K562 (cell line): Measurements from ENCODE around the gene OR51S1.

ENCODE experiments used
- FOXM1 ChIP-seq, 2 experiments: fragments of 450-650 bp in 1 of 2; sonication (generic) in 1 of 2; formaldehyde crosslinking in 1 of 2; IDR thresholded peaks; 2 replicates each; pipeline versions ENCODE4 v1.6.1 to v1.9.0; 2017 to 2022; ENCODE audit warnings: low read depth in 2 of 2, mild to moderate bottlenecking in 2 of 2, missing genetic modification reagents in 1 of 2, moderate library complexity in 1 of 2
- HDAC1 ChIP-seq, 2 experiments: fragments of 450-650 bp; IDR thresholded peaks; 2 replicates each; pipeline ENCODE4 v1.6.1; 2016 to 2017; ENCODE audit warnings: inconsistent platforms in 1 of 2, mild to moderate bottlenecking in 1 of 2, moderate library complexity in 1 of 2
- MYC ChIP-seq, 2 experiments: fragments of 250-450 bp in 1 of 2; sonication (Bioruptor Pico) in 1 of 2; IDR thresholded peaks; 2 replicates each; pipeline versions ENCODE4 v1.5.1 to v1.6.1; 2012 to 2021; ENCODE audit warnings: low read depth in 2 of 2, borderline replicate concordance in 1 of 2, improper control_type of control experiment in 1 of 2, low read length in 1 of 2, mild to moderate bottlenecking in 1 of 2, moderate library complexity in 1 of 2
- NR4A1 ChIP-seq, 2 experiments: fragments of 250-450 bp in 1 of 2; fragments of 450-650 bp in 1 of 2; sonication (Bioruptor Pico) in 1 of 2; IDR thresholded peaks; 2 replicates each; pipeline versions ENCODE4 v1.4.0 to v1.6.1; 2016 to 2020; ENCODE audit warnings: mild to moderate bottlenecking in 2 of 2, missing compliant biosample characterization in 1 of 2, missing genetic modification characterization in 1 of 2, moderate library complexity in 1 of 2

GRCh38 chr11:4865855-4866254 lies 16.8 kb upstream of the OR51S1 start:
- TF ChIP-seq HDAC1 (IDR thresholded peaks at IDR 0.05), result no peak
- TF ChIP-seq FOXM1 (IDR thresholded peaks at IDR 0.05; ENCODE audit: low read depth), result no peak
- no peak for TF ChIP-seq FOXM1 (CRISPR knock-in tag; IDR thresholded peaks at IDR 0.05; ENCODE audit: low read depth)
- no peak for TF ChIP-seq NR4A1 (CRISPR knock-in tag; IDR thresholded peaks at IDR 0.05)
- TF ChIP-seq NR4A1 (tag; IDR thresholded peaks at IDR 0.05), result no peak
- no peak for TF ChIP-seq MYC (IDR thresholded peaks at IDR 0.05; ENCODE audit: low read depth, low read length)
- no peak for TF ChIP-seq MYC (CRISPR knock-in tag; IDR thresholded peaks at IDR 0.05; ENCODE audit: borderline replicate concordance, low read depth)
